ENCODE results near the gene CHMP4B.

DNA sequence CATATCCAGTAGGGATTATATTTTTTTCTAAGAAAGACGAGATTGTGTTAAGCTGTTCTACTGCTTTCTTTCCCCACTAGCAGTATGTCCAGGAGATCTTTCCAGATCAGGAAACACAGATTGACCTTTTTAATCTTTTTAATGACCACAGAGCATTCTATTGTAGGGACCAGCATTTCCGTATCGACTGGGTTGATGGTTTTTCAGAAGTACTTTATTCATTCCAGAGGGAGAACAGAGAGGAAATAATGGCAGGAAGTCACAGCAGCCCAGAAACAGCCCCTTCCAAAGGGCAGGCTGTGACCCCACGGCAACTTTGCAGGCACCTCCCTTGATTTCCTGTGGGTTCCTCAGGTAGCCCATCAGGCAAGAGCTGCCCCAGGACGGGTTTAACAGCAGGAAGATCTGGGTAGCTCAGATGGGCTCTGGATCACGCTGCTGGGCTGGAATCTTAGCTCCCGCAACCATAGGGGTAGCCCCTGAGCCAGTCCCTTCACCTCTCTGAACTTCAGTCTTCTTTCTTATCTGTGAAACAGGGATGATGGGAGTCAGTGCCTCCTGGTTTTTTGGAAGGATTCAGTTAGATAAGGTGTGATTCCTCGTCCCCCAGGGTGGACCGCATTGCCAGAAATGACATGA is 23.8 kb upstream of the CHMP4B start:
- TF ChIP-seq, protein P1, sequence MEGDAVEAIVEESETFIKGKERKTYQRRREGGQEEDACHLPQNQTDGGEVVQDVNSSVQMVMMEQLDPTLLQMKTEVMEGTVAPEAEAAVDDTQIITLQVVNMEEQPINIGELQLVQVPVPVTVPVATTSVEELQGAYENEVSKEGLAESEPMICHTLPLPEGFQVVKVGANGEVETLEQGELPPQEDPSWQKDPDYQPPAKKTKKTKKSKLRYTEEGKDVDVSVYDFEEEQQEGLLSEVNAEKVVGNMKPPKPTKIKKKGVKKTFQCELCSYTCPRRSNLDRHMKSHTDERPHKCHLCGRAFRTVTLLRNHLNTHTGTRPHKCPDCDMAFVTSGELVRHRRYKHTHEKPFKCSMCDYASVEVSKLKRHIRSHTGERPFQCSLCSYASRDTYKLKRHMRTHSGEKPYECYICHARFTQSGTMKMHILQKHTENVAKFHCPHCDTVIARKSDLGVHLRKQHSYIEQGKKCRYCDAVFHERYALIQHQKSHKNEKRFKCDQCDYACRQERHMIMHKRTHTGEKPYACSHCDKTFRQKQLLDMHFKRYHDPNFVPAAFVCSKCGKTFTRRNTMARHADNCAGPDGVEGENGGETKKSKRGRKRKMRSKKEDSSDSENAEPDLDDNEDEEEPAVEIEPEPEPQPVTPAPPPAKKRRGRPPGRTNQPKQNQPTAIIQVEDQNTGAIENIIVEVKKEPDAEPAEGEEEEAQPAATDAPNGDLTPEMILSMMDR (IDR thresholded peaks at IDR 0.05), result no peak
- TF ChIP-seq POLR2A (IDR thresholded peaks at IDR 0.05) (no peak), POLR2AphosphoS5 (IDR thresholded peaks at IDR 0.05) (no peak)
